CD14-positive monocyte (primary cell): ENCODE measurements around the gene FAM118B. TPM values are rescaled to one million over a fixed set of nuclear protein-coding genes. Genes with fewer than 3 reads are reported as not detected.

Source experiments
- DNase-seq, 3 donors: peaks; one replicate each; pipeline ENCODE4 v3.0.0-alpha.2; 2011 to 2022
- H2AFZ ChIP-seq: 2 replicates; pipeline ENCODE4 v1.6.0; 2012; ENCODE audit warnings: mild to moderate bottlenecking, low read depth, low read length, inconsistent platforms; ENCODE audit not compliant: insufficient read depth, poor library complexity, severe bottlenecking
- H3K27ac ChIP-seq, 2 donors: 1 replicate in 1 of 2; 2 replicates in 1 of 2; pipeline ENCODE4 v1.5.1; 2012 to 2013; ENCODE audit warnings: low read length in 2 of 2, control low read depth in 1 of 2, inconsistent platforms in 1 of 2, low read depth in 1 of 2, mild to moderate bottlenecking in 1 of 2
- H3K27me3 ChIP-seq, 2 donors: one replicate each; pipeline versions ENCODE4 v1.6.0 to v1.6.1; 2011 to 2013; ENCODE audit warnings: low read length in 2 of 2; ENCODE audit not compliant: control insufficient read depth in 2 of 2, insufficient read depth in 2 of 2
- H3K36me3 ChIP-seq, 2 donors: replicated peaks in 1 of 2; 1 replicate in 1 of 2; 2 replicates in 1 of 2; pipeline versions ENCODE4 v1.5.1 to v1.6.1; 2012 to 2013; ENCODE audit warnings: low read length in 2 of 2, control low read depth in 1 of 2, inconsistent platforms in 1 of 2, mild to moderate bottlenecking in 1 of 2; ENCODE audit not compliant: insufficient read depth in 2 of 2, control insufficient read depth in 1 of 2
- H3K4me1 ChIP-seq, 2 donors: 1 replicate in 1 of 2; 2 replicates in 1 of 2; pipeline versions ENCODE4 v1.5.1 to v1.6.1; 2012 to 2013; ENCODE audit warnings: low read length in 2 of 2, control low read depth in 1 of 2, inconsistent platforms in 1 of 2, mild to moderate bottlenecking in 1 of 2, moderate library complexity in 1 of 2; ENCODE audit not compliant: insufficient read depth in 2 of 2, control insufficient read depth in 1 of 2
- H3K4me2 ChIP-seq: replicated peaks from 2 replicates; pipeline ENCODE3; 2012; ENCODE audit warnings: low read length, moderate library complexity, mild to moderate bottlenecking; ENCODE audit not compliant: poor library complexity, severe bottlenecking; ENCODE audit errors: extremely low read depth
- H3K4me3 ChIP-seq, 3 experiments: fragments of 200-600 bp in 1 of 3; sonication (generic) in 1 of 3; replicated peaks in 1 of 3; 1 replicate in 2 of 3; 2 replicates in 1 of 3; pipeline ENCODE4 v1.5.1; 2011 to 2013; ENCODE audit warnings: low read length in 3 of 3, mild to moderate bottlenecking in 3 of 3, control low read depth in 2 of 3, low read depth in 2 of 3, inconsistent platforms in 1 of 3, moderate library complexity in 1 of 3
- H3K79me2 ChIP-seq: 2 replicates; pipeline ENCODE4 v1.6.0; 2012; ENCODE audit warnings: mild to moderate bottlenecking, control low read depth, inconsistent platforms, low read length, moderate library complexity; ENCODE audit not compliant: insufficient read depth
- H3K9ac ChIP-seq: 2 replicates; pipeline ENCODE4 v1.6.0; 2017; ENCODE audit warnings: low read length, mild to moderate bottlenecking; ENCODE audit not compliant: insufficient read depth, poor library complexity, severe bottlenecking
- H3K9me3 ChIP-seq, 2 donors: replicated peaks in 1 of 2; 1 replicate in 1 of 2; 2 replicates in 1 of 2; pipeline versions ENCODE4 v1.5.1 to v1.6.1; 2012 to 2013; ENCODE audit warnings: low read length in 2 of 2, control low read depth in 1 of 2; ENCODE audit not compliant: control insufficient read depth in 1 of 2, insufficient read depth in 1 of 2
- H4K20me1 ChIP-seq: 2 replicates; pipeline ENCODE4 v1.6.0; 2012; ENCODE audit warnings: mild to moderate bottlenecking, low read length, control low read depth, moderate library complexity; ENCODE audit not compliant: insufficient read depth
- H3K27ac Mint-ChIP-seq, 7 donors: one replicate each; pipeline ENCODE4 v1.8.0; 2020; ENCODE audit warnings: mild to moderate bottlenecking in 7 of 7, mixed read lengths in 7 of 7, moderate library complexity in 6 of 7, inconsistent platforms in 2 of 7
- H3K27me3 Mint-ChIP-seq, 3 donors: one replicate each; pipeline ENCODE4 v1.8.0; 2021 to 2022; ENCODE audit warnings: low read depth in 3 of 3, mild to moderate bottlenecking in 3 of 3, mixed read lengths in 3 of 3, moderate library complexity in 3 of 3, inconsistent platforms in 1 of 3
- H3K36me3 Mint-ChIP-seq, 2 donors: one replicate each; pipeline ENCODE4 v1.8.0; 2020; ENCODE audit warnings: mixed read lengths in 2 of 2, inconsistent platforms in 1 of 2, mild to moderate bottlenecking in 1 of 2
- H3K4me1 Mint-ChIP-seq: one replicate; pipeline ENCODE4 v1.8.0; 2020; ENCODE audit warnings: mild to moderate bottlenecking, mixed read lengths
- H3K4me3 Mint-ChIP-seq, 2 donors: one replicate each; pipeline ENCODE4 v1.8.0; 2020; ENCODE audit warnings: mild to moderate bottlenecking in 2 of 2, mixed read lengths in 2 of 2, moderate library complexity in 1 of 2
- H3K9me3 Mint-ChIP-seq, 7 donors: one replicate each; pipeline ENCODE4 v1.8.0; 2020 to 2022; ENCODE audit warnings: mixed read lengths in 7 of 7, mild to moderate bottlenecking in 6 of 7, moderate library complexity in 6 of 7, inconsistent platforms in 2 of 7
- CTCF ChIP-seq: fragments of 200-600 bp; IDR thresholded peaks from one replicate; pipeline ENCODE4 v1.8.0; 2022; ENCODE audit warnings: antibody characterized with exemption, mild to moderate bottlenecking
- WGBS: methylation state at CpG from one replicate; pipeline ENCODE4 v1.1.5; 2013; ENCODE audit warnings: missing lambda C conversion rate; ENCODE audit not compliant: insufficient coverage; 5-methylcytosine and 5-hydroxymethylcytosine counted together
- intact Hi-C, 2 donors: fragments of 100-400 bp; cut with micrococcal nuclease; formaldehyde crosslinking; loops; one replicate each; pipeline versions ENCODE4 v1.15.0 to v1.15.1; 2023
- polyA plus RNA-seq, 3 donors: library from polyadenylated mRNA; depleted of rRNA in 1 of 3; unstranded in 2 of 3; stranded (reverse) in 1 of 3; fragments of 300-500 nt in 2 of 3; fragments of >200 nt in 1 of 3; fragmentation: Illumina TruSeq in 2 of 3; gene quantifications; 1 replicate in 2 of 3; 2 replicates in 1 of 3; pipeline ENCODE4 v1.2.3, GENCODE V29; 2012 to 2021

Gene FAM118B
- polyA plus RNA-seq, 3 donors, result 13.6 to 18.7 (median 16.5) TPM

- 99% methylated on average over 14 of the region's 14 CpGs for WGBS
- peaks cover 0 to 1% of the 10 kb centered on the region in 2 donors for H3K4me1 ChIP-seq
- no peaks in the 10 kb centered on the region for H3K9me3 ChIP-seq
- H3K4me3 ChIP-seq, result no peak overlapping the region
- Mint-ChIP-seq H3K36me3 (peaks cover 78 to 84% of the 10 kb centered on the region in 2 donors), H3K27ac (no peak overlapping the region), H3K9me3 (no peaks in the 10 kb centered on the region), H3K27me3 (peaks cover 0 to 1% (median 0%) of the 10 kb centered on the region in 3 donors), H3K4me1 (peaks cover 1% of the 10 kb centered on the region), H3K4me3 (no peak overlapping the region)
- H3K36me3 ChIP-seq, result peaks cover 75 to 95% of the 10 kb centered on the region in 2 donors
- no peaks in the 10 kb centered on the region for H4K20me1 ChIP-seq
- H3K79me2 ChIP-seq, result peaks cover 9% of the 10 kb centered on the region
- no peak overlapping the region for H3K9ac ChIP-seq
- H2AFZ ChIP-seq, result no peak overlapping the region
- TF ChIP-seq CTCF, result no peak
- no peak overlapping the region for H3K27ac ChIP-seq
- DNase-seq, result no peak
- no peak overlapping the region for H3K4me2 ChIP-seq
- intact Hi-C loops, result no loop called here
- H3K27me3 ChIP-seq, result no peaks in the 10 kb centered on the region
These were observed 6.2 kb upstream of the FAM118B start for GRCh38 chr11:126205359-126205758.

GRCh38 chr11:126207896-126208295 is 3.7 kb upstream of the FAM118B start:
- peaks cover 31% of the 10 kb centered on the region for H3K79me2 ChIP-seq
- no peak overlapping the region for H3K4me2 ChIP-seq
- H3K27me3 ChIP-seq, result no peaks in the 10 kb centered on the region
- H3K27me3 Mint-ChIP-seq, result peaks cover 0 to 3% (median 1%) of the 10 kb centered on the region in 3 donors
- H3K36me3 Mint-ChIP-seq, result peaks cover 52 to 59% of the 10 kb centered on the region in 2 donors
- no peak for DNase-seq
- H3K27ac Mint-ChIP-seq, result no peak overlapping the region
- H3K9me3 Mint-ChIP-seq, result no peaks in the 10 kb centered on the region
- no peak overlapping the region for H3K4me3 ChIP-seq
- H3K4me3 Mint-ChIP-seq, result no peak overlapping the region
- no peaks in the 10 kb centered on the region for H4K20me1 ChIP-seq
- no peak overlapping the region for H3K9ac ChIP-seq
- H3K9me3 ChIP-seq, result no peaks in the 10 kb centered on the region
- peaks cover 19% of the 10 kb centered on the region for H3K4me1 Mint-ChIP-seq
- WGBS, result no CpG with 5 or more reads among the region's 2 CpGs
- H3K27ac ChIP-seq, result no peak overlapping the region
- H3K4me1 ChIP-seq, result peaks cover 18 to 21% of the 10 kb centered on the region in 2 donors
- TF ChIP-seq CTCF, result no peak
- no peak overlapping the region for H2AFZ ChIP-seq
- peaks cover 50 to 70% of the 10 kb centered on the region in 2 donors for H3K36me3 ChIP-seq
- intact Hi-C loops, result no loop called here
